Globus pallidus (tissue), 1 donor: ENCODE measurements around the gene NPM1.
A peak's percentile ranks its signal among the peaks of the same experiment; 100 is the strongest.
"Not testable (repeated sequence)": the region's sequence is repeated elsewhere in the genome, so short reads cannot be mapped to it uniquely, and the experiment has no call there.

Experiments used
- DNase-seq: peaks from one replicate; pipeline ENCODE4 v3.0.0-alpha.2; 2015; ENCODE audit warnings: low spot score

The NPM1 gene

DNA sequence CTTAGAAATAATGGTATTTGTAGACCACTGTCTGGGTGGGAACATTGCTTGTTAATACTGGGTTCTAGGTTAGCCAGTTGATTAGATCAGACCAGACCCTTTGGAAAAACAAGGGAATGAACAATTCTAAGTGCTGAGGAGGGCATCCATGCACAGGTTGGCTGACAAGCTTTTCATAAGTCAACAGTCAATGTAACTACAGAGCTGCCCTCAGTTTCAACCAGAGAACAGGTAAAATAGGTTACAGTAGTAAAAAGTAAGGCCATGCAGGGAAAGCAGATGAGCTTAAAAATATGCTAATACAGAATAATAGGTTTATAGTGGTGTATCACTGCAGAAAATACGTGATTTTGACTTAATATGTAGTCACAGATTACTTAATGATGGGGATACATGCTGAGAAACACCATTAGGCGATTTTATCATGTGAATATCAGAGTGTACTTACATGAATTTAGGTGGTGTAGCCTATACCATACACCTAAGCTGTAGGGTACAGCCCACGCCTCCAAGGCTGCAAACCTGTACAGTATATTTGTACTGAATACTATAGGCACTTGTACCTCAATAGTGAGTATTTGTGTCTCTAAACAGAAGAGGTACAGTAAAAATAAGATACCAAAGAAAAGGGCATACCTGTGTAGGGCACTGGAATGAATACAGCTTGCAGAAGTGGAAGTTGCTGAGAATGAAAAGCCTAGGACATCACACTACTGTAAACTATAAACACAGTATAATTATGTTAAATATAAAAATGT is 25.7 kb downstream of the NPM1 start:
- DNase-seq, result no peak

DNA sequence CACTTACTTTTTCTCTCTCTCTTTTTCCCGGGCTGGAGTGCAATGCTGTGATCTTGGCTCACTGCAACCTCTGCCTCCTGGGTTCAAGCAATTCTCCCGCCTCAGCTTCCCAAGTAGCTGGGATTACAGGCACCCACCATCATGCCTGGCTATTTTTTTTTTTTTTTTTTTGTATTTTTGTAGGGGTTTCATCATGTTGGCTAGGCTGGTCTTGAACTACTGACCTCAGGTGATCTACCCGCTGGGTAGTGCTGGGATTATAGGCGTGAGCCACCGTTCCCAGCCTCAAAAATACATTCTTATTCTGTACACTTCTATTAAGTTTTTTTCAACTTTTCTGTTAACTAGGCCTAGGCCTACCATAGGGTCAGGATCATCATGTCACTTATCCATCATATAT is 26.3 kb downstream of the NPM1 start:
- not testable (repeated sequence) for DNase-seq

DNA sequence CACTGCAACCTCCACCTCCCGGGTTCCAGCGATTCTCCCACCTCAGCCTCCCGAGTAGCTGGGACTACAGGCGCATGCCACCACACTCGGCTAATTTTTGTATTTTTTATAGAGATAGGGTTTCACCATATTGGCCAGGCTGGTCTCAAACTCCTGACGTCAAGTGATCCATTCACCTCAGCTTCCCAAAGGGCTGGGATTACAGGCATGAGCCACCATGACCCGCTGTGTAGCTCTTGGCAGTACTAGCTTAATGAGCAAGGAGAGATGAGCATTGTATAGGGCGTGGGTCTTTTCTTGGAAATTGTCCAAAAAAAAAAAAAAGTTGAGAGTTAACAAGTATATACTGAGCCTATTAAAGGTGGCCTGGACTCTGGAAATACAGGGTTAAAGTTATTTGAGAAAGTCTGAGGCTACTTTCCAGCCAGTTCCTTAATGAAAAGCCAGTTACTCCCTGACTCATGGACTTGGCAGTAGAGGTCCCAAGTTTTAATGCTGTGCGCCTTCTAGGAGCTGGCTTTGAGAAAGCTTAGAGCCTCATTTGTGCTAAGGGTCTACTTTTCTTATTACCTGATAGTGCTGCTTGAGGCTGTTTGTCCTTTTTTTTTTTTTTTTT is 27.6 kb downstream of the NPM1 start:
- DNase-seq, result no peak

DNA sequence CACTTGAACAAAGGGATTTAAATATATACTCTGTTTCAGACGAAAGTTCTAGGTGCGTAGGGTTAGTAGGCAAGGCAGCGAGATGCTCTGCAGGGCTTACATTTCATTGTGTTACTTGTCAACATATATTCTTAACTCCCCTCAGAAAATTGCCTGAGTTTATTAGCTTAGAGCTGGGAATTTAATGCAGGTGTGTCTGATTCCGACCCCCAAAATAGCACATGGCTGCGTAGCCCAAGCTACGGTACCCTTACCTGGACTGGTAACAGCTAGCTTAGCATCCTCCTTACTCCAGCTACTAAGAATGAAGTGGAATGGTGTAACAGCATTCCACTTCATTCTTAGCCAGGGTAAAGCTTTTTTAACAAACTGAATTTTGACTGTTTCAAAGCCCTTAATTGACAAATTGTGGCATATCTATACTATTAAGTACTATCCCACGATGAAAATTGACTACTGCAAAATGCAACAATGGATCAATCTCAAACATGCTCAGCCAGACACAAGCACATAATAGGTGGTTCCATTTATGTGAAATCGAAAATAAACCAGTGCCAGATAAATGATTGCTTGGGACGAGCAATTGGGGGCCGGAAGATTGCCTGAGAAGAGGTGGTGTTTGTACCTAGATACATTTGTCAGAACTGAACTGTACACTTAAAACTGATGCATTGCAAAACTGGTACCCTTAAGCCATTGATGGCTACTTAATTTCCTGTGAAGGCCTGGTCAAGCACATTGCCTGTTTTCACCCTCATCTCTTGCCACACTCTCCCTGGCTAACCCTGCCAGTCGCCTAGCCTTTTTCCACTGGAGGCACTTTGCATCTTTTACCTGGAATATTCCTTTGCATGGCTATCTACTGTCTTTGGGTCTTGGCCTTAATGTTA is 28.8 kb downstream of the NPM1 start:
- DNase-seq, result no peak

DNA sequence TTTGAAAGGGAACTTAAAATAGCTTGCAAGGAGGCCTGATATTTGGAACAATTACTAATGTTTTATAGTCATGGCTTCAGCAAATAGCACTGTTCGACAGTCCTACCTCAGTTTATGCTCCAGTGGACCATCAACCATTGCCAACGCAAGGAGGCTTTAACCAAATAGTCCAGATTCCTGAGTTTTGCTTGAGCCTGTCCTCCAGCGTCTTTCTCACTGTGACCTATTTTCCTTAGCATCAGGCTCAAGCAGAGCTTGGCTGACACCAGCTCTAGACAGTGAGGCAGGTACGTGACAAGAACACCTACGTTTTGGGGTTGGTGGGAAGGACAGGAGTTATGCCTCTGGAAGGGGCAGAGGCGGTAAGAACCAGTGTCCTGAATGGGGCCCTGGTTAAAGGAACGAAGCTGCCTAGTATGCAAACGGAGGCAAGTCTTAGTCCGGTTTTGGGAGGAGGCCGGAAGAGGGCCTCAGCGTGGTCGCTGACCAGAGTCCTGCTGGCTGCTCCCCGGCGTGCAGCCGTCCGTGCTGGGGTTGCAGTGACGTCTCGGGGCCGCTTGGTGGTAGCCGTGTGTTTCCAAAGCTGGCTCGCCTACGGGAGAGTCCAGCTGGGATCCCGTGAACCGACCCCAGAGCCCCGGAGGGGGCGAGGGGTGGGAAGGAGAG is 30.8 kb downstream of the NPM1 start:
- DNase-seq, result peak; percentile 44

DNA sequence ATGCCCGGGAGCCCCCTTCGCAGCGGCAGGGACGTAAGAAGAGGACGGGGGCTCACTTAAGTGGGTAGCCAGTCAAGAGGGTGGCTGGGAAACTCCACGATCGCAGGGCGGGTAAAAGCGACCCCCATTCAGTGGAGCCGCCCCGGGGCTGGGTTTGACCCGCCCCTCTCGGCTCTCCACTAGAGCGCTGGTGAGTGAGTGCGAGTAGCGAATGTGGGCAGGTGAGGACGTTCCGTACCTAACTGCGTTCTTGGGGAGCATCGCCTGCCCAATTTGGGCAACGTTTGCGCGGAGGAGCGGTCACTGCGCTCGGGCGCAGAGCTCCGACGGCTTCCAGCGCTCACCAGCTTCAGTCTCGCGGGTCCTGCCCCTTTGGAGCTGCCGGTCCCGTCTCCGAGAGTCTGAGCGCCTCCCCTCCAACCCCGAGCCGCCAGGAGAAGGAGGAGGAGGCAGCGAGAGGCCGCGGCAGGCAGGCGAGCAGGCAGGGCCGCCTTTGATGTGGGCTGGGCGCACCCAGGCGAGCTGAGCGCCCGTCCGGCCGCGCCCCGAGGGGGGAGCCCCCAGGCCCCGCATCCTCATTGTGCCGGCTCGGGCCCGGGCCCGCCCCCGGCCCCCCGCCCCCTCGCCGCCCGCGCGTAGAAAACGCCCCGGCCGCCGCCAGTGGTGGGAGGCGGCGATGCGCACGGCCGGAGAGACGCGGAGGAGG is 31.5 kb downstream of the NPM1 start, which contains the start of gene FGF18:
FGF18 (plus strand) TSS at position 666 of the 706 bp plus-strand sequence. CDS start 553 bp downstream, outside the sequence.
- DNase-seq, result no peak

DNA sequence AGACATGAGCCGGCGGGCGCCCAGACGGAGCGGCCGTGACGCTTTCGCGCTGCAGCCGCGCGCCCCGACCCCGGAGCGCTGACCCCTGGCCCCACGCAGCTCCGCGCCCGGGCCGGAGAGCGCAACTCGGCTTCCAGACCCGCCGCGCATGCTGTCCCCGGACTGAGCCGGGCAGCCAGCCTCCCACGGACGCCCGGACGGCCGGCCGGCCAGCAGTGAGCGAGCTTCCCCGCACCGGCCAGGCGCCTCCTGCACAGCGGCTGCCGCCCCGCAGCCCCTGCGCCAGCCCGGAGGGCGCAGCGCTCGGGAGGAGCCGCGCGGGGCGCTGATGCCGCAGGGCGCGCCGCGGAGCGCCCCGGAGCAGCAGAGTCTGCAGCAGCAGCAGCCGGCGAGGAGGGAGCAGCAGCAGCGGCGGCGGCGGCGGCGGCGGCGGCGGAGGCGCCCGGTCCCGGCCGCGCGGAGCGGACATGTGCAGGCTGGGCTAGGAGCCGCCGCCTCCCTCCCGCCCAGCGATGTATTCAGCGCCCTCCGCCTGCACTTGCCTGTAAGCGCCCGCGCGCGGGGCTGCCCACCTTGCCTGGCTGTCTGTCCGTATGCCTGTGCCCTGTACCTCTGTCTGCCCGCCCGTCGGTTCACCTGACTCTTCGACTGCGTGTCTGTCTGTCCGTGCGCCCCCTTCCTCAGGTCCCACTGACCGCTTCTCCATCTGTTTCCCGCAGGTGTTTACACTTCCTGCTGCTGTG is 32.2 kb downstream of the NPM1 start:
- no peak for DNase-seq

DNA sequence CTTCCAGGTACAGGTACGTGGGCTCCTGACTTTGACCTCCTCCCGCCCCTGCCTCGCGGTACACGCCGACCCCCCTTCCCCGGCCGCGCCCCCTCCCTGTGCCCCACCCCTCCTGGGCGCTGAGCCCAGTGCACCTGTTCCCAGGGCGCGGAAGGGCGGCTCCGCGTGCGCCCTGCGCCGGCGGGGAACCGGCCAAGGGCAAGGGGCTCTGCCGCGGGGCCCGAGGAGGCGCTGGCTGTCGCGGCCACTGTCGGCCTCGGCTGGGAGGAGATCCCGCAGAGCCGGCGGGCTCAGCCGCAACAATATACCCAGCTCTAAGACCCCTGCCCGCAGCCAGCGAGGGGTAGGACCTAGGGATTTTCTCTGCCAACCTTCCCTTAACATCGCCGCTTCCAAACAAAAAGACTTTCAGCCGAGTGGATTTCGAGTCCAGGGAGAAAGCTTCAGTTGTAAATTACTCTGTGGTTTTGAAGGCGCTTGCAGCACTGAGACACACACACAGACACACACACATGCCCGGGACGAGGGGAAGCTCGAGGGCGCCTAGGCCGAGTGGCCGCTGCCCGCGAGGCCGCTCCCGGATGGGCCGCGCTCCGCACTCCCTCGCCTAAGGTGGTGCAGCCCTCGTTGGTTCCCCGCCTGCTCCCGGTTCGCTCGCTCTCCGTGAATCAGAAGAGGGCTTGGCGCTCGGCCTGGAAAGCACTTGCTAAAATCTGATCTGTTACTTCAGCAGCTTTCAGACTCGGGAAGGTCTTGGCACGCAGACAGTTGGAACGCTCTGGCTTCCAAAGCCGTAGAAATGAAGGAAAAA is 33.0 kb downstream of the NPM1 start:
- peak; percentile 17 for DNase-seq

DNA sequence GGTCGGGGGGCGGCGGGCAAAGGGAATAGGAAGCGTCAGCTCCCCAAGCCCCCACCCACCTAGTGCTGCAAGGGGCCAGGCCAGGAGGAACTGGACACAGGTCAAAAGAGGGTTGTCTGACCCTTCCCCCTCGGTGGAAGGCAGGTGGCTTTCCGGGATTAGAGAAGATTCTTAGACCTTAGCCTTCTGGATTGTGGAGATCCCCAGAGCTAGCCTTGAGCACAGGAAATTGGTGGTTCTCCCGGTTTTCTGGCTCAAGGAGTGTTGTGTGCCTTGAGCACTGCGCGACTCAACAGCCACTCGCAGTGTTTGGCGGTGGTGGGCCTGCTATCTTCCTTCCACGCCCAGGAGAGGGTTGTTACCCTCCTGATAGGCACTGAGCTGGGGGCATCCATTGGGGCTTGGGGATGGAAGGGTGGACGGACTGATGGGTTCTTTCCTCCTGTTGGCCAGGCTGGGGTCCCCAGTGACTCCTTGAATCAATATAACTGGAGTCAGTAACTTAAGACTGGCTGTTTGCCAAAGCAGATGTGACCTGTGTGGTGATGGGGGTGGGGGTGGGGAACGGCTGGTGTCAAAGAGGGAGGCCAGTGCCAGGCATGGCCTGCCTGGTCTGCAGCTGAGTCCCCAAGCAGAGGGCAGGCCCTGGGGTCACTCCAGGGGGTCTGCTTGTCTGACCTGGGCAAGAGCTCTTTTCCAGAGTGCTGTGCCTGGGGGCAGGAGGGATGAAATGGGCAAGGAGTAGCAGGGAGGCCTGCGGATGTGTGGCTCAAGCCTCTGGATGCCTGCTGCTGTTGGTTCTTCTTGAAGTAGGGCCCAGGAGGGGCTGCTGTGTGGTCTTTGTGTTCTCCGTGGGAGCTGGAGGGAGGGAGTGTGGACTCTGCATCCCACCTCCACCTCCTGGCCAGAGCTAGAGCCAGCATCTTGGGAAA is 33.9 kb downstream of the NPM1 start:
- DNase-seq, result no peak

DNA sequence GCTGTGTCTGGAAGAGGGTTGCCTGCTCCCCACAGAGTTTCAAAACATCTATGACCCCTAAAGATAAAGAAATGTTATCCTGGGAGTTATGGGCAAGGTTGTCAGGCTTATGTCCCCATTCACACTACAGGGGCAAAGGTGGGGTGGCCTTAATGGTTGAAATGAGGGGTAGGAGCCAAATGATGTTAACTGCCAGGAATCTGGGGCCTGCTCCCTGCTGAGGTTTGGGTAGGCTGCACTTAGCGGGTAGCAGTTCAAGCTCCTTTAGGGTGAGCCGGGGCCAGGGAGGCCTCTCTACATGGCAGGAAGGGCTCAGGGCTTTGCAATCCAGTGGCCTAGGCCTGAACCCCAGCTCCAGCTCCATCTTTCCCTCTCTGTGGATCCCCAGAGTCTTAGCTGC is 34.8 kb downstream of the NPM1 start:
- no peak for DNase-seq

DNA sequence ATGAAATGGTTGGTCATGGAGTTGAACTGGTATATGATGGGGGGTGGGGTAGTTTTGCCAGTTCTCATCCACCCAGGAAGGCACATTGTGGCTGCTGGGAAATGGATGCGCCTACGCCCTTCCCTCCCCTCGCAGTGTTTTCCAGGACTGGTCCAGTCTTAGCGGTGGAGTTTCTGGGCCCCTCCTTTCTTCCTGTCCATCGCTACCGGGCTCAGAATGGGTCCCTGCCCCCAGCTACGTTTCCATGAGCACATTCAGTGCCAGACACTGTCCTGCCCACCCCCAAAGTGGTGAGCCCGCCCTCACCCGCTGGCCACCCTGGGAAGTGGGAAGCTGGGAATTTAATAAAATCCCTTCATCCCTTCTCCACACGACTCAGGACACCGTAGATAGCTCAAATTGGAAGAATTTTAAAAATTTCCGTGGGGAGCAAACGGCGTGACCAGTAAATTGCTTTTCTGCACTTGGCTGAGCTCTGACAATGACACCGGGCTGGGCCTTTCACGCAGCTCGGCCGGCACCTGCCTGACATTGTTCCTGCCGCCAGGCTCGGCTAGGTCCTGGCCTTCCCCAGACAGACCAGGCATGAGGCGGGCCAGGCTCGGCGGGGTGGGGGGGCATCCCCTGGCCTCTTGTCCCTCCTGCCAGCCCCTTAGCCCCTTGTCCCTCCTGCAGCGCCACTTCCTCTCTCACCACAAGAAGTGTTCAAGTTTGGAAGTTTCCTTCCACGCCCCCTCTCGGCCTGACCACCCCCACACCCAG is 35.4 kb downstream of the NPM1 start:
- DNase-seq, result no peak

DNA sequence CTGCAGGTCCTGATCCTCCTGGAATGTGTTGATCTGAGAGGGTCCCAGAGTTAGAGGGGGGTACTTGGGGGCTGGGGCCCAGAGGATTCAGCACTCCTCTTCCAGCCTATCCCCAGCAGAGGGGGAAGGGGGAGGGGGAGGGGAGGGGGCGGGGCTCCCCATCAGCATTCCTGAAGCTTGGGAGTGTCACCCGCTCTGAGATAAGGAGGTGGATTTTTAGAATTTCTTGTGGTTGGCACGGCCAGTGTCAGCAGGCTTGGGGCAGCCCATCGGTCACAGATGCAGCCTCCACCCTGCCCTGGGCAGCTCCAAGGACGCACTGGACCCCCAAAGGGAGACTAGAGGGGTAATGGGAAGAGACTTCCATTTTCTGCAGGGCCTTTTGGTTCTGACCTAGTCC is 37.1 kb downstream of the NPM1 start:
- DNase-seq, result no peak

DNA sequence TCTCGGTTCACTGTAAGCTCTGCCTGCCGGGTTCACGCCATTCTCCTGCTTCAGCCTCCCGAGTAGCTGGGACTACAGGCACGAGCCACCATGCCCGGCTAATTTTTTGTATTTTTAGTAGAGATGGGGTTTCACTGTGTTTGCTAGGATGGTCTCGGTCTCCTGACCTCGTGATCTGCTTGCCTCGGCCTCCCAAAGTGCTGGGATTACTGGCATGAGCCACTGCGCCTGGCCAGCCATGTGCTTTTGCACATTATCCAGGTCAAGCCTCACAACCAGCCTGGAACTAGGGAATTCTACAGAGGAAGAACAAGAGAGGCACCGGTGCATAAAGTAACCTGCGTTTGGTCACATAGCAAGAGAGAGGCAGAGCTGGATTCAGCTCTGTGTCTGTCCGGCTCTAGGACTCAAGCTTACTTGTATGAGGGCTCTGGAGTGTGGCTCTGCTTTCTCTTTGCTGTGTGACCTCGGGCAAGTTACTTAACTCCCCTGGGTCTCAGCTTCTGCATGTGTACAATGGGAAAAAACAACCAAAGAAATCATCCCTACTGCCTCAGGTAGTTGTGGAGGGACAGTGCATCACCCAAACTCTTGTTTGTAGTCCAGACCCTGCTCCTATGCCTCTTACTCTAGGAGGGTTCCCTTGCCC is 38.1 kb downstream of the NPM1 start:
- DNase-seq, result no peak

DNA sequence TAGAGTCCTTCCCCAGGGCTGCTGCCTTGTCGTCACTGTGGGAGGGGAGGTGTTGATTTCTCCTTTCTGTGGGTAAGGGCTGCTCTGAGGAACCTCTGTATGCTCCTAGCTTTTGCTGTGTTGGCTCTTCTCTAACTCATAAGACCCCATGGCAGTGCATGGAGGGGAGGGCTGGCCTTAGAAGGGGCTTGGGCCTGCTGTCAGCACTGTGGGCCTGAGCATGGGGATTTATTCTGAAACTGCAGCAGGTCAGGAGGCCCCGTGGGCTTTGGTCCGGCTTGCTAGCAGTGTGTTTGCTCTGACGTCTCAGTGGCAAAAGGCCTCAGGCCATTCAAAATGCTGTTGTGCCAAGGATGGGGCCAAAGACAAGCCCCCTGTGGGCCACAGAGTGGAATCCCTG is 38.6 kb downstream of the NPM1 start:
- DNase-seq, result no peak

DNA sequence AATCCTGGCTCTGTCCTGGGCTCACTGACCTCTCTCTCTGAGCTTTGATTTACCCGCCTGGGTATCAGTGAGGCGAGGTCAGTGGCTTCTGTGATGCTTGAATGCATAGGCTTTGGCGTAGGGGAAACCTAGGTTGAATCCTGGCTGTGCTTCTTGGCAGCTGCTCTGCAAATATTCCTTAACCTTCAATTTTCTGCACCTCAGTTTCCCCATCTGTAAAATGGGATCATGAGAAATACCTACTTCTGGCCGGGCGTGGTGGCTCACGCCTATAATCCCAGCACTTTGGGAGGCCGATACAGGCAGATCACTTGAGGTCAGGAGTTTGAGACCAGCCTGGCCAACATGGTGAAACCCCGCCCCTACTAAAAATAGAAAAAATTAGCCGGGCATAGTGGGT is 39.0 kb downstream of the NPM1 start:
- no peak for DNase-seq

DNA sequence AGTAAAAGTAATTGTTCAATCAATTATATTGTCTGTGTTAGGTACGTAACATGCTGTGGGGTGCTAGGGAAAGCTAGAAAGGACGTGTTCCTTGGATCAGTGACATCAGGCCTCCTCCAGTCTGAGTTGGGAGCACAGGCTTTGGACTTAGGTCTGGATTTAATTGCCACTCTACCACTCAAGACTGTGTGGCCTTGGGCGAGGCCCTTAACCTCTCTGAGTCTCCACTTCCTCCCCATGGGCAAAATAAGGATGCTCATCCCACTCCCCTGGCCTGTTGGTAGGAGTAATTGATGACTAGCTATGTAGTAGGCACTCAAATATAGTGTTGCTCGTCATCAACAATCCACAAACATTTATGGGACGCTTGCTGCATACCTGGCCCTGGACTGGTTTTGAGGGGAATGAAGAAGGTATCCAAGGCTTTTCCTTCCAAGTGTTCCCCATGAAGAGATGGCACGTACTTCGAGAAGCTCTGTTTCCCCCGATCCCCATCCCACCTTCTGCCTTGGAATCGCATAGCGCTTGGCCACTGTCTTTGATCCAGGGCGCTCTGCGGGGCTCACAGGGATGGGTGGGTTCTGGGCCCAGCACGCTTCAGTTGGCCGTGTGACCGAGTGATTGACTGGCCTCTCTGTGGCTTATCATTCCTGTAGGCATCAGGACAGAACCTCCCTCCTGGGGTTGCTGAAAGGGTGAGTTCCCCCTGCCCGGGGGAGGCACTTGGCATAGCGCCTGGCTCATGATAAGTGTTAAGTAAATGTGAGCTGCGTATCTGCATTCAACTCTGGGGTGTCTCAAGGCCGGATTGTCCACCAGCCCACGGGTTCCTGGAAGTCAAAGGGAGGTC is 39.9 kb downstream of the NPM1 start:
- no peak for DNase-seq
